Measurements from ENCODE around the gene HOXC9.

The HOXC9 gene

GRCh38 chr12:53958128-53958527 is 41.8 kb upstream of the HOXC9 start:
- no peaks in the 10 kb centered on the region for H4K20me1 ChIP-seq (ENCODE audit: insufficient read depth, low read length, poor library complexity, severe bottlenecking)
- H3K27me3 ChIP-seq (ENCODE audit: insufficient read depth, low read length, poor library complexity, severe bottlenecking): no peaks in the 10 kb centered on the region
- H3K9me2 ChIP-seq (replicated peaks; ENCODE audit: low read depth, low read length): no peaks in the 10 kb centered on the region

GRCh38 chr12:53959314-53959713 is 40.6 kb upstream of the HOXC9 start:
- no peaks in the 10 kb centered on the region for H4K20me1 ChIP-seq (ENCODE audit: insufficient read depth, low read length, poor library complexity, severe bottlenecking)
- no peaks in the 10 kb centered on the region for H3K27me3 ChIP-seq (ENCODE audit: insufficient read depth, low read length, poor library complexity, severe bottlenecking)

More at GRCh38 chr12:53958128-53958527, 41.8 kb upstream of the HOXC9 start:
- no peak overlapping the region for H2AFZ ChIP-seq (ENCODE audit: low read length)
- H3F3A ChIP-seq (ENCODE audit: low read depth): 0 out of 2 replicates have a peak, but pooled peaks cover 3% of the 10 kb centered on the region
- H3K4me1 ChIP-seq (ENCODE audit: insufficient read depth, low read length, poor library complexity, severe bottlenecking): peaks cover 41% of the 10 kb centered on the region
- H3K9ac ChIP-seq (ENCODE audit: low read depth, low read length, poor library complexity, severe bottlenecking): peak overlapping the region; percentile 38
- peak overlapping the region; percentile 91 for H3K4me2 ChIP-seq (ENCODE audit: low read depth, low read length, poor library complexity, severe bottlenecking)
- no peaks in the 10 kb centered on the region for H3K79me2 ChIP-seq (ENCODE audit: insufficient read depth, low read length)
- no peak overlapping the region for H3K4me3 ChIP-seq (ENCODE audit: low read length, poor library complexity, severe bottlenecking)
- TF ChIP-seq EZH2phosphoT487 (IDR thresholded peaks at IDR 0.05; ENCODE audit: borderline replicate concordance): no peak
- no peak for TF ChIP-seq CTCF (conservative IDR thresholded peaks at IDR 0.05; ENCODE audit: low read length)
- no peaks in the 10 kb centered on the region for H3K36me3 ChIP-seq (ENCODE audit: insufficient read depth, low read length)
- no peaks in the 10 kb centered on the region for H3K9me3 ChIP-seq (ENCODE audit: insufficient read depth, low read depth, low read length)

GRCh38 chr12:53960187-53961024 is 39.6 kb upstream of the HOXC9 start:
- Histone ChIP-seq H3K9me3 (ENCODE audit: insufficient read depth, low read depth, low read length) (no peaks in the 10 kb centered on the region), H3K36me3 (ENCODE audit: insufficient read depth, low read length) (no peaks in the 10 kb centered on the region), H4K20me1 (ENCODE audit: insufficient read depth, low read length, poor library complexity, severe bottlenecking) (no peaks in the 10 kb centered on the region), H3K4me1 (ENCODE audit: insufficient read depth, low read length, poor library complexity, severe bottlenecking) (peaks cover 56% of the 10 kb centered on the region), H3K9me2 (replicated peaks; ENCODE audit: low read depth, low read length) (no peaks in the 10 kb centered on the region), H3K4me3 (ENCODE audit: low read length, poor library complexity, severe bottlenecking) (no peak overlapping the region), H3F3A (ENCODE audit: low read depth) (0 out of 2 replicates have a peak, but pooled peaks cover 3% of the 10 kb centered on the region), H3K4me2 (ENCODE audit: low read depth, low read length, poor library complexity, severe bottlenecking) (no peak overlapping the region), H3K9ac (ENCODE audit: low read depth, low read length, poor library complexity, severe bottlenecking) (no peak overlapping the region), H2AFZ (ENCODE audit: low read length) (no peak overlapping the region), H3K27me3 (ENCODE audit: insufficient read depth, low read length, poor library complexity, severe bottlenecking) (no peaks in the 10 kb centered on the region), H3K79me2 (ENCODE audit: insufficient read depth, low read length) (no peaks in the 10 kb centered on the region)
- TF ChIP-seq EZH2phosphoT487 (IDR thresholded peaks at IDR 0.05; ENCODE audit: borderline replicate concordance) (no peak), CTCF (conservative IDR thresholded peaks at IDR 0.05; ENCODE audit: low read length) (no peak)

More at GRCh38 chr12:53959314-53959713, 40.6 kb upstream of the HOXC9 start:
- TF ChIP-seq EZH2phosphoT487 (IDR thresholded peaks at IDR 0.05; ENCODE audit: borderline replicate concordance): no peak
- TF ChIP-seq CTCF (conservative IDR thresholded peaks at IDR 0.05; ENCODE audit: low read length): no peak
- no peaks in the 10 kb centered on the region for H3K9me2 ChIP-seq (replicated peaks; ENCODE audit: low read depth, low read length)
- H3F3A ChIP-seq (ENCODE audit: low read depth): 0 out of 2 replicates have a peak, but pooled peaks cover 3% of the 10 kb centered on the region
- H3K9ac ChIP-seq (ENCODE audit: low read depth, low read length, poor library complexity, severe bottlenecking): no peak overlapping the region
- no peaks in the 10 kb centered on the region for H3K79me2 ChIP-seq (ENCODE audit: insufficient read depth, low read length)
- H3K36me3 ChIP-seq (ENCODE audit: insufficient read depth, low read length): no peaks in the 10 kb centered on the region
- H3K9me3 ChIP-seq (ENCODE audit: insufficient read depth, low read depth, low read length): no peaks in the 10 kb centered on the region
- H3K4me3 ChIP-seq (ENCODE audit: low read length, poor library complexity, severe bottlenecking): no peak overlapping the region
- no peak overlapping the region for H2AFZ ChIP-seq (ENCODE audit: low read length)
- peaks cover 47% of the 10 kb centered on the region for H3K4me1 ChIP-seq (ENCODE audit: insufficient read depth, low read length, poor library complexity, severe bottlenecking)
- no peak overlapping the region for H3K4me2 ChIP-seq (ENCODE audit: low read depth, low read length, poor library complexity, severe bottlenecking)

Measured in Loucy (cell line).